ENCODE results near the gene TTLL11.

DNA sequence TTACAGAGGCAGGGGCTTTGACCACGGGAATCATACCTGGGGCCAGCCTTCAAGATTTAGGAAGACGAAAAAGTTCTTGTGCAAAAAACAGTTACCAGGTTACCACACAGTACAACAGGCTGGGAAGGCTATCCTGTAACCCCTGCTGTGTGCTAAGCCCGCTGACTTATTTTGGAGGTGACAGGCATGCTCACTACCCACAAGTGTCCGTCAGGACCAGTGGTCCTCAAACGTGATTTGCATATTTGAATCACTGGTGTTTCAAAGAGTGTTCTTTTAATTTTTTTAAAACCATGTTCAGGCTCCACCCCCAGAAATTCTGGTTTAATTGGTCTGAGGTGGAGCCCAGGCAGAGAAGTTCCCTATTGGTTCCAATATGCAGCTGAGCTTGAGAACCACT lies 146.6 kb downstream of the TTLL11 start:
- no peak for TF ChIP-seq CTCF (IDR thresholded peaks at IDR 0.05)
- TF ChIP-seq POLR2A (IDR thresholded peaks at IDR 0.05), result no peak

Measured in Peyer's patch (tissue), 4 donors.